UCSD-AML1 (cell line): ENCODE data around the gene CLPTM1L.

Experiments used
- DNase-seq: peaks from one replicate; lab custom pipeline; 2025; ENCODE audit not compliant: unreplicated experiment; lab: John Stamatoyannopoulos, UW

The CLPTM1L gene

GRCh38 chr5:1316588-1317340 lies 28.1 kb downstream of the CLPTM1L start:
- DNase-seq = no peak

- no peak for DNase-seq
Observed at GRCh38 chr5:1315709-1316587, 29.0 kb downstream of the CLPTM1L start.

- no peak for DNase-seq
Observed at GRCh38 chr5:1315018-1315708, 29.7 kb downstream of the CLPTM1L start.

- DNase-seq = no peak
Observed at GRCh38 chr5:1314564-1314982, 30.3 kb downstream of the CLPTM1L start.

DNA sequence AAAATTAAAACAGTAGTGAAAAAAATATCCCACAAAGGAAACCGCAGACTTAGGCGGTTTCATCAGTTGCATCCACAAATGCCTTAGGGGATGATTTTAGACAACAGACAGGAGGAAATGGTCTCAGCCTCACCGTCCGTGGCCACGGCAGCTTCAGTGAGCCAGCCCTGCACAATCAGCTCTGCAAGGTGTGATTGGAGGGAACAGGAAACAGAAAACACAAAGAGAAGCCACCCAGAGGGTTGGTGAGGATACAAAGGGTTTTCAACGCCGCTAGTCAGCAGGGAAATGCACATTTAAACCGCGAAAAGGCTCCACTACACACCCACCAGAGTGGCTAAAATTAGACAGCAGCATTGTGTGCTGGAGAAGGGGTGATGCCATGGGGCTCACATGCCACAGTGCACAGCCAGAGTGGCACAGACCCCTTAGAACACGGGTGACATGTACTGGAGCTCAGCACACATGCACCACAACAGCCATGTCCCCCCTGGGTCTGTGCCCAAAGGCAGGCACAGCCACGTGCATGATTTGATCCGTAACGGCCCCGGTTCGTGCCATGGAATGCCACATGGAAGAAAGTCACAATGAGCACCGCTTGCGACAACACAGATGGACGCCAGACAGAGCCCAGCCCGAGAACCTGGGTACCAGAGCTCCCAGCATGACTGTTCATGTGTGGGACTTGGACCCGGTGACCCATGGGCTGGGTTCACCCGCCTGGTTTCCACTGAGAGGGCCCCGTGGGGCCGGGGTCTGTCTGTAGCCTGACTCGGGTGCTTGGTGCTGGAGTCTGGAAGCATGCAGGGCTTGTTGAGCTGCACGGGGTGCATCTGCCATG lies 31.7 kb downstream of the CLPTM1L start:
- peak; percentile 41 for DNase-seq

DNA sequence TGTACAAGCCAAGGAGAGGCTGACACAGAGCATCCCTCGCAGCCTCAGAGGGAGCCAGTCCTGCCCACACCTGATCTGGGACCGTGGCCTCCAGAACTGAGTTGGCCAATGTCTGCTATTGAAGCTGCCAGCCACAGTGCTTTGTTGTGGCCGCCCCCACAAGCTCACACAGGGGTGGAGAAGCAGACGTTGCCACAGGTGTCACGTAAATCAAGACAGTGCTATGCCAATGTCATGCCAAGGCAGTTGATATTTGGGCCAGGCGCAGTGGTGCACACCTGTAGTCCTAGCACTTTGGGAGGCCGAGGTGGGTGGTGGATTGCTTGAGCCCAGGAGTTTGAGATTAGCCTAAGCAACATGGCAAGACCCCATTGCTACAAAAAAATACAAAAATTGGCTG lies 32.7 kb downstream of the CLPTM1L start:
- DNase-seq = no peak

DNA sequence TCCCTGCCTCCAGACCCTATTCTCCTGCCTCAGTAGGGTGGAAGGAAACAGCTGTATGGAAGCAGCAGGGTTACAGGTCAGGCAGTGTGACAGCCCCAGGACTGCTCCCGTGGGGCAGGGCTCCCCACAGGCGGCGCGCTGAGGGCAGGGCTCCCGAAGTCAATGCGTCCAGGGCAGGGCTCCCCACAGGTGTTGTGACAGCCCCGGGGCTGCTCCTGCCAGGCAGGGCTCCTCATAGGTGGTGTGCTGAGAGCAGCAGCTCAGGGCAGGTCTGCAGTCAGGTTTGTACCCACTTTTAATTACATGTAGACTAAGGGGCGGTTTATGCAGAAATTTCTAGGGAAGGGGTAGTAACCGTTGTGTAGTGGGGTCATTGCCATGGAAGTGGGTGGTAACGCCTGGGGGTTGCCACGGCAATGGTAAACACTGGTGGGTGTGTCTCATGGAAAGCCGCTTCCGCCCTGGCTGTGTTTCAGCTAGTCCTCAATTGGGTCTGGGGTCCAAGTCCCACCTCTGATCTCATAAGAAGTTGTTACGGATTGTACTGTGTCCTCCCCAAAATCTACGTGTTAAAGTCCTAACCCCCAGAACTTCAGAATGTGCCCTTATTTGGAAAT lies 33.4 kb downstream of the CLPTM1L start:
- DNase-seq = no peak

- no peak for DNase-seq
Observed at GRCh38 chr5:1310118-1310517, 34.8 kb downstream of the CLPTM1L start.

GRCh38 chr5:1304033-1304432 lies 40.9 kb downstream of the CLPTM1L start:
- no peak for DNase-seq

DNA sequence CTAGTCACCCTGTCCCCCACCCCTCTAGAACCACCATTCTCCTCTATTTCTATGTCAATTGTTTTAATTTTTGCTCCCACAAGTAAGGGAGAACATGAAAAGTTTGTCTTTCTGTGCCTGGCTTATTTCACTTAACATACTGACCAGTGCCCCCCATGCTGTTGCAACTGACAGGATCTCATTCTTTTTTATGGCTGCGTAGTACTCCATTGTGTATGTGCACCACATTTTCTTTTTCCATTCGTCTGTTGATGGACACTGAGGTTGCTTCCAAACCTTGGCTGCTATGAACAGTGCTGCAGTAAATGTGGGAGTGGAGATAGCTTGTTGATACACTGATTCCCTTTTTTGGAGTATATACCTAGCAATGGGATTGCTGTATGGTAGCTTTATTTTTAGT lies 42.6 kb downstream of the CLPTM1L start:
- DNase-seq = no peak

- DNase-seq = no peak
Observed at GRCh38 chr5:1300581-1301083, 44.3 kb downstream of the CLPTM1L start.

- no peak for DNase-seq
Observed at GRCh38 chr5:1299961-1300360, 44.9 kb downstream of the CLPTM1L start.

DNA sequence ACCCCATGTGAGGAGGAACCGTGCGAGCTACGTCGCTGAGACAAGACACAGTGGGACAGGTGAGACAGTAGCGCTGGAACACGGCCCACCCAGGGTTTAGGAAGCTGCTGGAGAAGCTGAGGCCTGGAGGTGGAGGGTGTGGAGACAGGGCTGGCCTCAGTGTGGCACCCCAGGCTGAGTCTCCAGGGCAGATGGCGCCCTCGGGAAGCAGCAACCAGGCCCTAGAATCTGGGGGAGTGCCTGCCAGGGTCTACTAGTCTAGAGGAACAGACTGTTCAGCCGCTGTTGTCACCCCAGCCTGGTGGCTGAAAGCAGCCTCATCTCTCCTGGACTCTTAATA lies 45.4 kb downstream of the CLPTM1L start:
- DNase-seq = no peak

DNA sequence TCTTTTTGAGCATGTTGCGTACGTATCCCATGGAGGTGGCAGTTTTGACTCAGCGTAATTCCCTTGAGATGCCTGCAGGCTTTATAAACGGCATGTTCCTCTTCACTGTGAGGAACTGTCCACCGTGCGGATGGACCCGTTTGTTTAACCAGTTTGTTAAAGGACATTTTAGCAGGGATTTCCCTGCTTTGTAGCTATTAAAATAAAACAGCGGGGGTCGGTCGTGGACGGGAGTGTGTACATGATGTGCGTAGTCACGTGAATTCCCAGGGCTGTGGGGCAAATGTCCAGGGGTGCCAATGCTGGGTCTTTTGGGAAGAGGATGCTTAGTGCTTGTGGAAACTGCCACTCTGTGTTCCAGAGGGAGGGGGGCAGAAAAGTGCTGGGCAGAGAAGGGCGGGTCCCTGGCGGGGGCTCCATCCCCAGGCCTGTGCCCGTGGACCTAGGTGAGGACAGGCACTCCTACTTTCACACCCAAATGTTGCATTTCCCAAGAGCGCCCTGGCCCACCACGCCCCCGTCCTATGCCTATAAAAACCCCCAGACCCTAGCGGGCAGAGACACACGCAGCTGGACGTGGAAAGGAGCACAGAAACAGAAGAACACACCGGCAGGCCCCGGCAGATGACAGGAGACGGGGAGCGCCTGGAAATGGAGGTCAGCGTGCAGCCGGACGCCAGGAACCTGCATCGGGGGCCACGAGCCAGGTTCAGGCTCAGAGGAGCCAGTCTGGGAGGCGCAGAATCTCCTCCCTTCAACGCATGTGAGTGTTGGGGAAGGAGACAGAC lies 46.0 kb downstream of the CLPTM1L start:
- no peak for DNase-seq

- no peak for DNase-seq
Observed at GRCh38 chr5:1298067-1298551, 46.8 kb downstream of the CLPTM1L start.

DNA sequence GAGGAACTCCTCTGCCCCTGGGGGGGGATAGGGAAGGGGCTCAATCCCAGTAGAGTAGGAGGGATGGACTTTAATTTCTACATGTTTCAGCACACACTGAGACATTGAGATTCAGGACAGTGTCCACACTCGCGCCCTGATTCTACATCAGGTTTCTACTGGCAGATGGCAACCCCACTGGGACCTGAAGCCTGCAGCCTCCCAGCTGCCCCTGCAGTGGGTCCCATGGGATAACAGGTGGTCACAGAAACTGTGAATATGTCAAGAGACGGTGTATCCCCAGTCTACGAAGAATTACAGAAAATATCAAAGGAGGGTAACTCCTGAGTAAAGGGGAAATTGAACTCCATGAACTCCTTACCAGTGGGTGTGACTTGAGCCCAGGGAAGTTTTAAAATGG lies 47.7 kb downstream of the CLPTM1L start:
- DNase-seq = no peak

DNA sequence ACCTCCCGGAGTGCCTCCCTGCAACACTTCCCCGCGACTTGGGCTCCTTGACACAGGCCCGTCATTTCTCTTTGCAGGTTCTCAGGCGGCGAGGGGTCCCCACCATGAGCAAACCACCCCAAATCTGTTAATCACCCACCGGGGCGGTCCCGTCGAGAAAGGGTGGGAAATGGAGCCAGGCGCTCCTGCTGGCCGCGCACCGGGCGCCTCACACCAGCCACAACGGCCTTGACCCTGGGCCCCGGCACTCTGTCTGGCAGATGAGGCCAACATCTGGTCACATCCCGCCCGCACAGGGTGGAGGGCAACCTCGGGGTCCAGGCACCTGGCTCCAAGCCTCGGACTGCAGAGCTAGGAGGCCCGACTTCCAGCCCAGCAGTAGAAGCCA lies 49.3 kb downstream of the CLPTM1L start:
- DNase-seq = no peak

GRCh38 chr5:1294835-1295649 lies 49.9 kb downstream of the CLPTM1L start, which contains the start of gene TERT:
Gene TERT, minus strand, starts transcription at chr5:1295068. Its CDS starts 79 bp downstream, at chr5:1294989.
- DNase-seq = peak; percentile 76
